OCI-LY3 (cell line): Measurements from ENCODE around the gene RACGAP1.

ENCODE experiments used
- H2AFZ ChIP-seq: fragments of 200-600, 300-600 bp; shearing (Covaris generic); 2 replicates; pipeline ENCODE4 v1.6.0; 2014; ENCODE audit warnings: antibody characterized with exemption, low read depth, low read length
- H3K27ac ChIP-seq: fragments of 200-600, 300-600 bp; sonication (generic); 2 replicates; pipeline ENCODE4 v1.5.1; 2014; ENCODE audit warnings: mild to moderate bottlenecking, low read length, moderate library complexity, mixed read lengths
- H3K27me3 ChIP-seq: fragments of 200-600, 300-600 bp; sonication (generic); 2 replicates; pipeline ENCODE4 v1.6.1; 2014; ENCODE audit warnings: low read depth, low read length, mixed read lengths
- H3K36me3 ChIP-seq: fragments of 200-600, 300-600 bp; sonication (generic); replicated peaks from 2 replicates; pipeline ENCODE3; 2014; ENCODE audit warnings: low read depth, low read length, mixed read lengths
- H3K4me1 ChIP-seq: fragments of 300-600, 200-600 bp; sonication (generic); 2 replicates; pipeline ENCODE4 v1.6.1; 2014; ENCODE audit warnings: low read length, mixed read lengths
- H3K4me2 ChIP-seq: fragments of 200-600, 300-600 bp; sonication (generic); 2 replicates; pipeline ENCODE4 v1.6.1; 2014; ENCODE audit warnings: low read length, mixed read lengths
- H3K4me3 ChIP-seq: fragments of 300-600, 200-600 bp; sonication (generic); 2 replicates; pipeline ENCODE4 v1.5.1; 2014; ENCODE audit warnings: antibody characterized with exemption, mild to moderate bottlenecking, low read length, moderate library complexity
- H3K79me2 ChIP-seq: fragments of 300-600, 200-600 bp; shearing (Covaris generic); 2 replicates; pipeline ENCODE4 v1.6.1; 2014; ENCODE audit warnings: mild to moderate bottlenecking, low read length, mixed read lengths
- H3K9ac ChIP-seq: fragments of 300-600, 200-600 bp; shearing (Covaris generic); 2 replicates; pipeline ENCODE4 v1.6.0; 2014; ENCODE audit warnings: mild to moderate bottlenecking, low read length, moderate library complexity
- H3K9me3 ChIP-seq: fragments of 200-600, 300-600 bp; shearing (Covaris generic); 2 replicates; pipeline ENCODE4 v1.6.1; 2014; ENCODE audit warnings: low read length, mixed read lengths; ENCODE audit not compliant: insufficient read depth
- H4K20me1 ChIP-seq: fragments of 200-600, 300-600 bp; sonication (generic); 2 replicates; pipeline ENCODE4 v1.6.1; 2016; ENCODE audit warnings: low read length, mixed read lengths; ENCODE audit not compliant: insufficient read depth
- CTCF ChIP-seq: fragments of 200-600, 300-600 bp; sonication (generic); IDR thresholded peaks from 2 replicates; pipeline ENCODE4 v1.5.1; 2014; ENCODE audit warnings: antibody characterized with exemption, low read length, low read depth
- EZH2phosphoT487 ChIP-seq: fragments of 200-600 bp; shearing (Covaris generic); IDR thresholded peaks from 2 replicates; pipeline ENCODE4 v1.6.1; 2018; ENCODE audit warnings: antibody characterized with exemption, mixed run types, low read depth

RACGAP1 gene

GRCh38 chr12:50017641-50018040, 7.7 kb downstream of the RACGAP1 start:
- Histone ChIP-seq H4K20me1 (peaks cover 43% of the 10 kb centered on the region), H3K9ac (no peak overlapping the region), H3K79me2 (peaks cover 92% of the 10 kb centered on the region), H2AFZ (no peak overlapping the region), H3K9me3 (no peaks in the 10 kb centered on the region), H3K4me1 (peaks cover 14% of the 10 kb centered on the region), H3K4me3 (no peak overlapping the region), H3K27ac (no peak overlapping the region), H3K4me2 (no peak overlapping the region), H3K27me3 (no peaks in the 10 kb centered on the region), H3K36me3 (peaks cover 38% of the 10 kb centered on the region)
- no peak for TF ChIP-seq CTCF
- TF ChIP-seq EZH2phosphoT487 = no peak

GRCh38 chr12:50016501-50017475, 8.5 kb downstream of the RACGAP1 start:
- Histone ChIP-seq H3K9ac (no peak overlapping the region), H3K4me3 (no peak overlapping the region), H3K36me3 (peaks cover 36% of the 10 kb centered on the region), H3K27ac (no peak overlapping the region), H3K4me1 (peaks cover 14% of the 10 kb centered on the region), H4K20me1 (peaks cover 38% of the 10 kb centered on the region), H3K4me2 (no peak overlapping the region), H3K9me3 (no peaks in the 10 kb centered on the region), H3K27me3 (no peaks in the 10 kb centered on the region), H2AFZ (no peak overlapping the region), H3K79me2 (peaks cover 84% of the 10 kb centered on the region)
- no peak for TF ChIP-seq EZH2phosphoT487
- no peak for TF ChIP-seq CTCF

GRCh38 chr12:50014342-50014741, 11.0 kb downstream of the RACGAP1 start:
- TF ChIP-seq CTCF (no peak), EZH2phosphoT487 (no peak)
- H3K4me1 ChIP-seq = peaks cover 14% of the 10 kb centered on the region
- no peaks in the 10 kb centered on the region for H3K27me3 ChIP-seq
- peak overlapping the region; percentile 25 for H3K4me2 ChIP-seq
- no peak overlapping the region for H2AFZ ChIP-seq
- peak overlapping the region; percentile 21; the same call in 1 of the 2 replicates for H3K27ac ChIP-seq
- no peaks in the 10 kb centered on the region for H3K9me3 ChIP-seq
- H3K79me2 ChIP-seq = peaks cover 70% of the 10 kb centered on the region
- H3K4me3 ChIP-seq = no peak overlapping the region
- H3K9ac ChIP-seq = no peak overlapping the region
- peaks cover 23% of the 10 kb centered on the region for H4K20me1 ChIP-seq
- H3K36me3 ChIP-seq = peaks cover 33% of the 10 kb centered on the region

- peaks cover 16% of the 10 kb centered on the region for H4K20me1 ChIP-seq
- H3K4me2 ChIP-seq = peak overlapping the region; percentile 25
- peaks cover 14% of the 10 kb centered on the region for H3K4me1 ChIP-seq
- no peak overlapping the region for H2AFZ ChIP-seq
- H3K9ac ChIP-seq = no peak overlapping the region
- no peaks in the 10 kb centered on the region for H3K9me3 ChIP-seq
- peaks cover 30% of the 10 kb centered on the region for H3K36me3 ChIP-seq
- no peaks in the 10 kb centered on the region for H3K27me3 ChIP-seq
- H3K27ac ChIP-seq = 0 out of 2 replicates have a peak overlapping the region, but pooled peaks have one; percentile 21
- H3K4me3 ChIP-seq = no peak overlapping the region
- H3K79me2 ChIP-seq = peaks cover 69% of the 10 kb centered on the region
- TF ChIP-seq CTCF (no peak), EZH2phosphoT487 (no peak)
These were observed 11.7 kb downstream of the RACGAP1 start for GRCh38 chr12:50013361-50014147.
